ENCODE measurements around the gene RHD.
"Not testable (repeated sequence)": the region's sequence is repeated elsewhere in the genome, so short reads cannot be mapped to it uniquely, and the experiment has no call there.

Gene RHD

DNA sequence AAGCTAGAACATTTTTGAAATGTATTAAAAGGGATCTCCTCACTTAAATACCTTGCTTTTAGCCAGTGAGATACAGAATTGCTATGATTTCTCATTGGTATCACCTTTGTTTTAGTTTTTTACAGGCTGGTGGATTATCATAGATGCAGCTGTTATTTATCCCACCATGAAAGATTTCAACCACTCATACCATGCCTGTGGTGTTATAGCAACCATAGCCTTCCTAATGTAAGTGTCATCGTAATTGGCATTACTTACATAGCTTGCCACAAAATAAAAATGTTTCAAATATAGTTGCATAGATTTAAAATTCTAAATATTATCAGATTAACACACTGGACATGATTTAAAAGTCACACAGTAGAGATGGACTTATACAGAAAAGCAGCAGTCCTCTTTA is 70.5 kb downstream of the RHD start:
- in situ Hi-C loops (cut with MboI; ENCODE audit: low sequenced_read_pairs) = no loop called here

DNA sequence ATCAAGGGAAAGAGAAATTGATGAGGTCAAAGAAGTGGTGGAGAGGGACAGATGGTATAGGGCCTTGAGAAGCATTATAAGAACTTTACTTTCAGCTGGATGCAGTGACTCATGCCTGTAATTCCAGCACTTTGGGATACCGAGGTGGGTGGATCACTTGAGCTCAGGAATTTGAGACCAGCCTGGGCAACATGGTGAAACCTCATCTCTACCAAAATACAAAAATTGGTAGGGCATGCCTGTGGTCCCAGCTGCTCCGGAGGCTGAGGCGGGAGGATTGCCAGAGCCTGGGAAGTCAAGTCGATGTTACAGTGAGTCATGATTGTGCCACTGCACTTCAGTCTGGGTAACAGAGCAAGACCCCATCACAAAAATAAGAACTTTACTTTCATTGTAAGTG is 71.6 kb downstream of the RHD start:
- in situ Hi-C loops (cut with MboI; ENCODE audit: low sequenced_read_pairs) = no loop called here

DNA sequence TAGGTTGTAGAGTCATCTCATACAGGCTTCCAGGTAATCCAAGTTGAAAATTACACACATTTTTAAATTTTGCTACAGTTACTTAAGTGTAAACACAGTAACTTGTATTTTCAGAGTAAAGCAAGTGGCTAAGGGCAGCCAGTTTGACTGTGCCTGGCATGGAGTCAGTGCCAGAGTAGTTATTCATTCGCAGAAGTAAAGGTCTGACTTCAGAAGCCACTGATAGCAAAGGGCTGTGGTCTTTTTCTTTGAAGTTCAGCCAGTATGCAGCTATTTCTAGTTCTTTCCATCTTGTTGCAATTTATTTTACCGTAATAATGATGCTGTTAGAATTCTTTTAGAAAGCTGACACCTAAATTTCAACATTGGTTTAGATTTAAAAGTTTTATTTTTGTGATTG is 75.2 kb downstream of the RHD start:
- in situ Hi-C loops (cut with MboI; ENCODE audit: low sequenced_read_pairs) = no loop called here

DNA sequence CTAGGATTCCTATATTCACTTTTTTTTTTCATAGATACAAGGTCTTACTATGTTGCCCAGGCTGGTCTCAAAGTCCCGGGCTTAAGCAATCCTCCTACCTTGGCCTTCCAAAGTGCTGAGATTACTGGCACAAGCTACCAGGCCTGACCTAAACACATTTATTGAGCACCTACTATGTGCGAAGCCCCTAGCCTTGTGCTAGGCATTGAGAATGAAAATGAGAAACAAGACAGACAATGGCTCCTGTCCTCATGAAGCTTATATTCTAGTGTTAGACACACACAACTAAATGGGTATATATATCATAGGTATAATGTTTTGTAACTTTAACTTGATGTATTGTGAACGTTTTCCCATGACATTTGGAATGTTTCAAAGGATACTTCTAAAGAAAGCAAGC is 77.3 kb downstream of the RHD start:
- in situ Hi-C loops (cut with MboI; ENCODE audit: low sequenced_read_pairs) = no loop called here

DNA sequence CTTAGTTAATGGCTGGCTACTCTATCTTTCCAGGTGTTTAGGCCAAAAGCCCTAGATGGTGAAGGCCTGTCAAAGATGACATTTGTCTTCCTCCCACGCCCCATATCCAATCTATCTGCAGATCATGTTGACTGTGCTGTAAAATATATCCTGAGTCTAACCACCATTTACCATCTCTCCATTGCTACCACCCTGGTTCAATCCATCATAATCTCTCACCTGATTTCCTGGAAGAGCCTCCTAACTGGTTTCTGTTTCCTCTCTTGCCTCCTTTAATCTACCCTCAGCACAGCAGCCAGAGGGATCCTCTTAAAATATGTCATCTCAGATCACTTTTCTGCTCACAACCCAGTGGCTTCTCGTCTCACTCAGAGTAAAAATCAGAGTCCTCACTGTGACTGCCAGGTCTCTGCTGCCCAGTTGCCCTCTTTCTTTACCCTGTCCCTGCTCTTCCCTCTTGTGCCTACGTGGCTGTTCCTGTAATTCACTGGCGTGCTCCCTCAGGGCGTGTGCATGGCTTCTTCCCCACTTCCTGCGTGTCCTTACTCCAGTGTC is 83.6 kb downstream of the RHD start:
- in situ Hi-C loops (cut with MboI; ENCODE audit: low sequenced_read_pairs) = no loop called here

DNA sequence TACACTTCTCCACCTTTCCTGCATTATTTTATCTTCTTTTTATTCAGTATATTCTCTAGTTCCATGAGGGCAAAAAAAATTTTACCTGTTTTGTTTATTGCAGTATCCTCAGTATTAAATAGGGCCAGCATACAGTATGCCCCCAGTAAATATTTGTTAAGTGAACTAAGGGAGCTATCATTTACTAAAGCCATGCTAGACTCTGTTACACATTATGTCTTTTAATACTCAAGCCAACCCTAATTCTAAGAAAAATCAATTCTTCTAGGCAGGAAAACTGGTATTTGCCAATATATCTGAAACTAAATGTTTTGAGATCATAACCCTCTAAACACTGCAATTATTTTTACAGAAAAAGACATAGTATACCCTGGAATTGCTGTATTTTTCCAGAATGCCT is 84.1 kb downstream of the RHD start:
- in situ Hi-C loops (cut with MboI; ENCODE audit: low sequenced_read_pairs) = no loop called here

DNA sequence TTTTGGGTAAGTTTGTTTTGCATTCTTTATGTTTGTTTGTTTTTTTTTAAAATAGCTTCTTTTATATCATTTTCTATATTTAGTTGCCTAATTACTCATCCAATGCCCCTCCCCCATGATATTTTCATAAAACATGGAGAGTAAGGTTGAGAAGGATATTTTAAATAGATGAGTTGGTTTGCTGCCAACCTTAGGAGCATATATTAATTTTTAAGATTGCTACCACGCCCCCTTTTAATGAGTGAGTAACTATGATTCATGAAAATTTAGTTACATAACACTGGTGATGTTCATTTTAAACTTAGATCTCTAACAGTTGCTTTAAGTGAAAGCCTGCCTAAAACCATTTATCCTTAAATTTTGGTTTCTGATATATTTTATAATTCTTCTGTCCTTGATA is 84.5 kb downstream of the RHD start:
- in situ Hi-C loops (cut with MboI; ENCODE audit: low sequenced_read_pairs) = no loop called here

GRCh38 chr1:25360596-25361581 is 88.6 kb downstream of the RHD start:
- in situ Hi-C loops (cut with MboI; ENCODE audit: low sequenced_read_pairs) = no loop called here

- in situ Hi-C loops (cut with MboI; ENCODE audit: low sequenced_read_pairs) = no loop called here
These were observed 89.6 kb downstream of the RHD start for GRCh38 chr1:25361901-25362300.

DNA sequence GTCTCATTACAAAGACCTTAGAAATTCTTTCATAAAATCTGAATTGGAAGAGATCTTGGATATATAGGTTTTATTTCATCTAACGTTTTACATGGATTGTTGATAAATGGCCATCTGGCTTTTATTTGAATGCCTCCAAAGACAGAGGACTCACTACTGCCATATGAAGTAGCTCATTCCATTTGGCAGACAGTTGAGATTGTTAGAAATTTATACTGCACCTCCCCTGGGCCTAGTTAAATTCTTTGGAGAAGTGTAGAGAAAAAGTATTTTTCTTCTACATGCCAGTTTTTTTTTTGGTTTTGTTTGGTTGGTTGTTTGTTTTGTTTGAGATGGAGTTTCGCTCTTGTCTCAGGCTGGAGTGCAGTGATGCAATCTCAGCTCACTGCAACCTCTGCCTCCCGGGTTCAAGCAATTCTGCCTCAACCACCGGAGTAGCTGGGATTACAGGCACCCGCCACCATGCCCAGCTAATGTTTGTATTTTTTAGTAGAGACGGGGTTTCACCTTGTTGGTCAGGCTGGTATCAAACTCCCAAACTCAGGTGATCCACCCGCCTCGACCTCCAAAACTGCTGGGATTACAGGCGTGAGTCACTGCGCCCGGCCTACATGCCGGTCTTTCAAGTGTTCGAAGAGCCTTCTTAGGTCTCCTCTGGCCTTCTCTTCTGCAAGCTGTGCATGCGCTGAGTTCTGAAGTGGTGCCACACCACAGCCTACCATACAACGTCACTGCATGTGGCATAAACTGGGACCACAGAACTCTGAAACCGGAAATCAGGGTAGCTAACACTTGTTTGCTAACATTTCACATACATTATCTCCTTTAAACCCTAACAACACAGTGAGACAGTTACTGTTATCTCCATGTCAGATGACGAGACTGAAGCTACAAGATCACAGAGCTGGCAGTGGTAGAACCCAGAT is 90.6 kb downstream of the RHD start:
- in situ Hi-C loops (cut with MboI; ENCODE audit: low sequenced_read_pairs) = not testable (repeated sequence)

GRCh38 chr1:25369241-25369640 is 96.9 kb downstream of the RHD start:
- in situ Hi-C loops (cut with MboI; ENCODE audit: low sequenced_read_pairs) = no loop called here

DNA sequence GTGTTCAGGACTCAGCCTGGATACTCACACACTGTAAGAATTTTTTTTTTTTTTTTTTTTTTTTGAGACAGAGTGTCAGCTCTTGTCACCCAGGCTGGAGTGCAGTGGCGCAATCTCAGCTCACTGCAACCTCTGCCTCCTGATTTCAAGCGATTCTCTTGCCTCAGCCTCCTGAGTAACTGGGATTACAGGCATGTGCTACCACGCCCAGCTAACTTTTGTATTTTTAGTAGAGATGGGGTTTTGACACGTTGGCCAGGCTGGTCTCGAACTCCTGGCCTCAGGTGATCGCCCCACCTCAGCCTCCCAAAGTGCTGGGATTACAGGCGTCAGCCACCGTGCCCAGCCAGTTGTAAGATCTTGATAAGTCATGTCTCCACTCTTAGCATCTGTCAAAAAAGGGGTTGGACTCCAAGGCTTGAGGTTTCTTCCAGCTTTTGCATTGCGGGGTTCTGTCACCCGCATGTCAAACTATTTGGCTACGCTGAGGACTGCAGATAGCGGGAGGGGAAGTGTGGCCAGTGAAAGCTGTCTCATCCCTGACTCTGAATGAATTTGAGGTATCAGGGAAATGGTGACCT is 97.5 kb downstream of the RHD start:
- in situ Hi-C loops (cut with MboI; ENCODE audit: low sequenced_read_pairs) = not testable (repeated sequence)

DNA sequence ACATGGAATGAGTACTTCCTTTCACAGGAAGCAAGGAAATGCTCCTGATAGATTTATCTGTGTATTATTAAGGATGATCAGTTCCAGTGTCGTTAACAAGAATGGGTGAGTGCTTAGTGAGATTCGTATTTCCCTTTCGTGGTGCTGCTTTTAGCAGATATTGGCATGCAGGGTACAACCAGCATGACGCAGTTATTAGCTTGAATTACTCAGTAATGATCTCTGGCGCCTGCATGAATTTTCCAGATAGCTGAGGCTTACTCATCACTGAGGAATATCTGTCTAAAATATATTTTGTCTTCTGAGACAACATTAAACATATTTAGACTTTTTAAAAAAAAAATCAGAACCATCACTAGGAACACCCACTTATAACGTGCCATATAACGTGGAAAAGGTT is 99.4 kb downstream of the RHD start:
- in situ Hi-C loops (cut with MboI; ENCODE audit: low sequenced_read_pairs) = not testable (repeated sequence)

DNA sequence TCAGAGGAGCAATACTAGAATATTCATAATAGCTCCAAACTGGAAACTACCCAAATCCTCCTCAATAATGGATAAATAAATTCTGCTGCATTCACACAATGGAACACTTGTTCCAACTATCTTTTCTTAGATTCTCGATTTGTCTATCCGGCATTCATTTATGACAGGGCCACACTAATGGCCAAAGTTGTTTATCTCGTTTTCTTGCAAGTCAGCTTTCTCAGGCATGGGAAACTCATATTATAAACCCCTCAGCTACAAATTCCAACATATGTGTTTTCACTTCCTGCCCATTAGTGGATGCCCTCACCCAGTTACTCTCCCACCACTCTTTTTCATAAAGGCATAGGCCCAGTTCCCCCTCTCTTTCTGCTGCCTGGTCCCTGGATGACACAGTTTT is 106.1 kb downstream of the RHD start:
- in situ Hi-C loops (cut with MboI; ENCODE audit: low sequenced_read_pairs) = not testable (repeated sequence)

Measured in HL-60/S4 treated with retinoic acid at 250 ng/mL for 4 days and 3 days (cell line).